Endothelial cell of umbilical vein (primary cell): Measurements from ENCODE around the gene AP2B1.

Source experiments
- POLR2A ChIP-seq: IDR thresholded peaks from 2 replicates; pipeline ENCODE4 v1.6.1; 2012; ENCODE audit warnings: low read depth, mild to moderate bottlenecking, control low read depth, low read length
- TF ChIP-seq, protein P1 (sequence below), 2 donors: IDR thresholded peaks; 1 replicate in 1 of 2; 2 replicates in 1 of 2; pipeline ENCODE4 v1.5.1; 2011; ENCODE audit warnings: low read length in 2 of 2, mild to moderate bottlenecking in 2 of 2, moderate library complexity in 2 of 2, control low read depth in 1 of 2, inconsistent platforms in 1 of 2, low read depth in 1 of 2; ENCODE audit not compliant: insufficient read depth in 1 of 2; ENCODE audit errors: extremely low read depth in 1 of 2

DNA sequence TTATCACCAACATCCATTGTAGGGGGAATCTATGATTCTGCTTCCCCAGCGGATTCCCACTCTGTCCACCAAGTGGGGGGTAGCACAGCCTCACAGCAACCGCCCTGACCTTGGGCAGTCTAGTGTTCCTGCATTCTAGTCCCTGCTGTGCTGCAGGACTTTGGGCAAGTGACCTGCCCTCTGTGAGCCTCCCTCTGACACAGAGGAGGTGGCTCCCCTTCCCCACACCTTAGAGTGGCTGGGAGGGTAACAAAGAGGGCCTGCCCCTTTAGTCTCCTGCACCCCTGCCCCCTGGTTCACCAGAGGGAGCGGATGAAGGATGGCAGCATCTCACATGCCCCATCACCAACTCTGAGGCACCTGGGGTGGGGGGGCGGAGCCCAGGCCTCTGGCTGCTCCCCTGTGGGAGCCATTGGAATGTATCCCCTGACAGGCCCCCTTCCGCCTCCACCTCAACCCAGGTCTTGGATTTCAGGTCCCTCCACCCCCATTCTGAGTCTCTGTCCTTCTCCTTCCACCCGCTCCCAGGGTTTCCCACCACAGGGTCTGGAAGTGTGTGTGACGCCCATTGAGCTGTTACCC lies 155.9 kb downstream of the AP2B1 start:
- TF ChIP-seq, protein P1, sequence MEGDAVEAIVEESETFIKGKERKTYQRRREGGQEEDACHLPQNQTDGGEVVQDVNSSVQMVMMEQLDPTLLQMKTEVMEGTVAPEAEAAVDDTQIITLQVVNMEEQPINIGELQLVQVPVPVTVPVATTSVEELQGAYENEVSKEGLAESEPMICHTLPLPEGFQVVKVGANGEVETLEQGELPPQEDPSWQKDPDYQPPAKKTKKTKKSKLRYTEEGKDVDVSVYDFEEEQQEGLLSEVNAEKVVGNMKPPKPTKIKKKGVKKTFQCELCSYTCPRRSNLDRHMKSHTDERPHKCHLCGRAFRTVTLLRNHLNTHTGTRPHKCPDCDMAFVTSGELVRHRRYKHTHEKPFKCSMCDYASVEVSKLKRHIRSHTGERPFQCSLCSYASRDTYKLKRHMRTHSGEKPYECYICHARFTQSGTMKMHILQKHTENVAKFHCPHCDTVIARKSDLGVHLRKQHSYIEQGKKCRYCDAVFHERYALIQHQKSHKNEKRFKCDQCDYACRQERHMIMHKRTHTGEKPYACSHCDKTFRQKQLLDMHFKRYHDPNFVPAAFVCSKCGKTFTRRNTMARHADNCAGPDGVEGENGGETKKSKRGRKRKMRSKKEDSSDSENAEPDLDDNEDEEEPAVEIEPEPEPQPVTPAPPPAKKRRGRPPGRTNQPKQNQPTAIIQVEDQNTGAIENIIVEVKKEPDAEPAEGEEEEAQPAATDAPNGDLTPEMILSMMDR (IDR thresholded peaks at IDR 0.05; ENCODE audit: extremely low read depth in 1 of 2, insufficient read depth in 1 of 2, low read depth in 1 of 2, low read length in 2 of 2), result no peak
- TF ChIP-seq POLR2A, result no peak
